Left lung (tissue), 10 donors: Measurements from ENCODE around the gene KAT2B. TPM values are rescaled to one million over a fixed set of nuclear protein-coding genes. Genes with fewer than 3 reads are reported as not detected.

ENCODE experiments used
- ATAC-seq: fragments of 200-7000 bp; cut with Tn5 transposase; one replicate; pipeline ENCODE4 v1.9.1; 2020; ENCODE audit warnings: moderate library complexity
- DNase-seq, 4 donors: peaks; one replicate each; pipeline ENCODE4 v3.0.0-alpha.2; 2013 to 2020
- H3K27ac ChIP-seq, 2 donors: fragments of 200-600 bp; sonication (generic) in 1 of 2; one replicate each; pipeline versions ENCODE4 v1.5.0 to v1.8.0; 2020 to 2021
- H3K27me3 ChIP-seq, 2 donors: fragments of 200-600 bp; sonication (generic) in 1 of 2; one replicate each; pipeline versions ENCODE4 v1.5.0 to v1.8.0; 2020 to 2021
- H3K36me3 ChIP-seq, 2 donors: fragments of 200-600 bp; sonication (generic) in 1 of 2; one replicate each; pipeline versions ENCODE4 v1.5.0 to v1.8.0; 2020 to 2021
- H3K4me1 ChIP-seq, 2 donors: fragments of 200-600 bp; one replicate each; pipeline ENCODE4 v1.8.0; 2021
- H3K4me3 ChIP-seq, 2 donors: fragments of 200-600 bp; sonication (generic) in 1 of 2; one replicate each; pipeline versions ENCODE4 v1.5.0 to v1.8.0; 2020 to 2021; ENCODE audit warnings: mild to moderate bottlenecking in 1 of 2
- H3K9me3 ChIP-seq, 2 donors: fragments of 200-600 bp; sonication (generic) in 1 of 2; one replicate each; pipeline versions ENCODE4 v1.5.0 to v1.8.0; 2020 to 2021
- CTCF ChIP-seq, 2 donors: fragments of 200-600 bp; sonication (generic) in 1 of 2; IDR thresholded peaks; one replicate each; pipeline versions ENCODE4 v1.5.0 to v1.8.0; 2021; ENCODE audit warnings: antibody characterized with exemption in 2 of 2
- intact Hi-C, 2 donors: fragments of 100-400 bp; cut with DNase I; formaldehyde crosslinking; loops; one replicate each; pipeline versions ENCODE4 v1.11.2 to v1.14.2; 2022
- polyA plus RNA-seq, 6 donors: library from polyadenylated mRNA; unstranded; fragments of 120-200 nt; gene quantifications; one replicate each; pipeline ENCODE4 v1.2.1, GENCODE V29; 2013; ENCODE audit not compliant: insufficient read length in 6 of 6
- total RNA-seq, 2 donors: library from RNA; stranded (reverse); fragmentation: NEBNext Ultra II Directional; extraction: Animal tissue kit (Norgen Biotek cat#: 25700); gene quantifications; one replicate each; pipeline ENCODE4 v1.2.1, GENCODE V29; 2021
- donor health status: DM: no; HTN: yes; CAD: no.
- donor health status: DM: no; HTN: no; CAD: no.

Gene KAT2B
- total and polyA plus RNA-seq, 8 donors, result 26.1 to 48.0 (median 39.9) TPM

- Histone ChIP-seq H3K4me1 (peaks cover 0 to 10% of the 10 kb centered on the region in 2 donors), H3K9me3 (no peaks in the 10 kb centered on the region), H3K27me3 (no peaks in the 10 kb centered on the region), H3K36me3 (peaks cover 0 to 27% of the 10 kb centered on the region in 2 donors), H3K4me3 (no peak overlapping the region), H3K27ac (no peak overlapping the region)
- TF ChIP-seq CTCF (IDR thresholded peaks at IDR 0.05), result no peak
- intact Hi-C loops, result no loop called here
- no peak for ATAC-seq
- DNase-seq, result no peak
Observed at GRCh38 chr3:20128358-20128757, 88.1 kb downstream of the KAT2B start.

GRCh38 chr3:20130106-20130505 lies 89.9 kb downstream of the KAT2B start:
- no peaks in the 10 kb centered on the region for H3K9me3 ChIP-seq
- intact Hi-C loops, result no loop called here
- ATAC-seq (no peak), DNase-seq (peak in 1 of 4 donors; percentile 29)
- no peak for TF ChIP-seq CTCF (IDR thresholded peaks at IDR 0.05)
- H3K4me3 ChIP-seq, result no peak overlapping the region
- H3K36me3 ChIP-seq, result peaks cover 0 to 27% of the 10 kb centered on the region in 2 donors
- no peak overlapping the region for H3K27ac ChIP-seq
- no peaks in the 10 kb centered on the region for H3K27me3 ChIP-seq
- H3K4me1 ChIP-seq, result peaks cover 0 to 10% of the 10 kb centered on the region in 2 donors

DNA sequence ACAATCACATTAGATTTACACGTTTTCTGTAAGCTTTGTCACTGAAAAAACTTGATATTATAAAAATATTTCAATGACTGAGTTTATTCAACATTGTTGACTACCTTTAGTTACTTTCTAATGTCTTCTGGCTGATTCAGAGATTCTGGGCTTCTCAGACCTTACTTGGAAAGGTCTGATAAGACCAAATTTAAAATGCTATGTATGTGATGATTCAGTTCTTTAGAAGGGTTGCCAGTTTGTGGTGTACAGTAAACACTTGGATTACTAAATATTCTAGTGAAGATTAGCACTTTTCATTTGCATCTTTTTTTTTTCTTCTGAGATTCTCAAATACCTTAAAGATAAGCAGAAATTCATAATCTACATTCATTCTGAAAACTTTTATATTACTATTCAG lies 96.0 kb downstream of the KAT2B start:
- Histone ChIP-seq H3K36me3 (peaks cover 0 to 30% of the 10 kb centered on the region in 2 donors), H3K4me3 (no peak overlapping the region), H3K4me1 (no peaks in the 10 kb centered on the region), H3K27ac (no peak overlapping the region), H3K27me3 (no peaks in the 10 kb centered on the region), H3K9me3 (no peaks in the 10 kb centered on the region)
- no peak for TF ChIP-seq CTCF (IDR thresholded peaks at IDR 0.05)
- DNase-seq, result no peak
- ATAC-seq, result no peak
- intact Hi-C loops, result no loop called here

- DNase-seq, result no peak
- H3K27me3 ChIP-seq, result no peaks in the 10 kb centered on the region
- H3K9me3 ChIP-seq, result no peaks in the 10 kb centered on the region
- intact Hi-C loops, result no loop called here
- H3K27ac ChIP-seq, result no peak overlapping the region
- H3K4me3 ChIP-seq, result no peak overlapping the region
- H3K36me3 ChIP-seq, result peaks cover 0 to 34% of the 10 kb centered on the region in 2 donors
- TF ChIP-seq CTCF (IDR thresholded peaks at IDR 0.05), result no peak
- no peaks in the 10 kb centered on the region for H3K4me1 ChIP-seq
- ATAC-seq, result no peak
Observed at GRCh38 chr3:20137647-20138046, 97.4 kb downstream of the KAT2B start.

- Histone ChIP-seq H3K36me3 (peaks cover 0 to 40% of the 10 kb centered on the region in 2 donors), H3K9me3 (no peaks in the 10 kb centered on the region), H3K27ac (no peak overlapping the region), H3K27me3 (no peaks in the 10 kb centered on the region), H3K4me3 (no peak overlapping the region), H3K4me1 (no peaks in the 10 kb centered on the region)
- DNase-seq, result no peak
- intact Hi-C loops, result no loop called here
- no peak for TF ChIP-seq CTCF (IDR thresholded peaks at IDR 0.05)
- ATAC-seq, result no peak
Observed at GRCh38 chr3:20140881-20141280, 100.6 kb downstream of the KAT2B start.
